ENCODE results near the gene MAGI2. TPM values are rescaled to one million over a fixed set of nuclear protein-coding genes. Genes with fewer than 3 reads are reported as not detected.

MAGI2 gene
- total RNA-seq, 1 experiment from 2014 or later: 0.25 TPM

- H3K27me3 Mint-ChIP-seq (ENCODE audit: insufficient read depth, unreplicated experiment): no peaks in the 10 kb centered on the region
- CTCF ChIA-PET: no interaction called here
Observed at GRCh38 chr7:78620920-78621319, 832.5 kb downstream of the MAGI2 start.

GRCh38 chr7:78616539-78616938 lies 836.9 kb downstream of the MAGI2 start:
- no peak overlapping the region for H3K4me3 Mint-ChIP-seq (ENCODE audit: unreplicated experiment)
- no peaks in the 10 kb centered on the region for H3K9me3 Mint-ChIP-seq (ENCODE audit: unreplicated experiment)
- no peaks in the 10 kb centered on the region for H3K27me3 Mint-ChIP-seq (ENCODE audit: insufficient read depth, unreplicated experiment)
- Histone ChIP-seq H3K4me3 (ENCODE audit: low read depth, low read length) (no peak overlapping the region), H3K36me3 (ENCODE audit: control insufficient read depth, insufficient read depth, low read length) (no peaks in the 10 kb centered on the region), H3K4me1 (no peaks in the 10 kb centered on the region), H3K9me3 (no peaks in the 10 kb centered on the region), H3K27me3 (replicated peaks; ENCODE audit: control insufficient read depth, insufficient read depth, low read length) (no peaks in the 10 kb centered on the region)
- BruUV-seq (replicated peaks): no TSS peak
- ChIA-PET POLR2A (no interaction called here), CTCF (no interaction called here)
- no peaks in the 10 kb centered on the region for H3K4me1 Mint-ChIP-seq (ENCODE audit: low read depth, unreplicated experiment)
- intact Hi-C loops (cut with micrococcal nuclease; ENCODE audit: unreplicated experiment): no loop called here
- H3K27ac Mint-ChIP-seq (ENCODE audit: unreplicated experiment): no peak overlapping the region
- no peak for TF ChIP-seq CTCF (IDR thresholded peaks at IDR 0.05; ENCODE audit: insufficient read depth in 1 of 2, low read depth in 1 of 2, low read length in 1 of 2, severe bottlenecking in 1 of 2, unreplicated experiment in 1 of 2)
- H3K36me3 Mint-ChIP-seq (ENCODE audit: insufficient read depth, unreplicated experiment): no peaks in the 10 kb centered on the region
- no peak for DNase-seq

More at GRCh38 chr7:78620920-78621319, 832.5 kb downstream of the MAGI2 start:
- BruUV-seq (replicated peaks): no TSS peak
- Mint-ChIP-seq H3K27ac (ENCODE audit: unreplicated experiment) (no peak overlapping the region), H3K36me3 (ENCODE audit: insufficient read depth, unreplicated experiment) (no peaks in the 10 kb centered on the region), H3K4me3 (ENCODE audit: unreplicated experiment) (no peak overlapping the region), H3K9me3 (ENCODE audit: unreplicated experiment) (no peaks in the 10 kb centered on the region), H3K4me1 (ENCODE audit: low read depth, unreplicated experiment) (no peaks in the 10 kb centered on the region)
- intact Hi-C loops (cut with micrococcal nuclease; ENCODE audit: unreplicated experiment): no loop called here
- peak in 1 of 2 experiments; percentile 47 for DNase-seq
- POLR2A ChIA-PET: no interaction called here
- Histone ChIP-seq H3K27me3 (replicated peaks; ENCODE audit: control insufficient read depth, insufficient read depth, low read length) (no peaks in the 10 kb centered on the region), H3K36me3 (ENCODE audit: control insufficient read depth, insufficient read depth, low read length) (no peaks in the 10 kb centered on the region), H3K4me1 (no peaks in the 10 kb centered on the region), H3K4me3 (ENCODE audit: low read depth, low read length) (no peak overlapping the region), H3K9me3 (no peaks in the 10 kb centered on the region)
- no peak for TF ChIP-seq CTCF (IDR thresholded peaks at IDR 0.05; ENCODE audit: insufficient read depth in 1 of 2, low read depth in 1 of 2, low read length in 1 of 2, severe bottlenecking in 1 of 2, unreplicated experiment in 1 of 2)

- no peak for TF ChIP-seq CTCF (IDR thresholded peaks at IDR 0.05; ENCODE audit: insufficient read depth in 1 of 2, low read depth in 1 of 2, low read length in 1 of 2, severe bottlenecking in 1 of 2, unreplicated experiment in 1 of 2)
- no peaks in the 10 kb centered on the region for H3K36me3 ChIP-seq (ENCODE audit: control insufficient read depth, insufficient read depth, low read length)
Observed at GRCh38 chr7:78609281-78609680, 844.2 kb downstream of the MAGI2 start.

More at GRCh38 chr7:78609281-78609680, 844.2 kb downstream of the MAGI2 start:
- no peaks in the 10 kb centered on the region for H3K9me3 Mint-ChIP-seq (ENCODE audit: unreplicated experiment)
- POLR2A ChIA-PET: no interaction called here
- no peak overlapping the region for H3K4me3 ChIP-seq (ENCODE audit: low read depth, low read length)
- H3K27me3 ChIP-seq (replicated peaks; ENCODE audit: control insufficient read depth, insufficient read depth, low read length): no peaks in the 10 kb centered on the region
- H3K36me3 Mint-ChIP-seq (ENCODE audit: insufficient read depth, unreplicated experiment): no peaks in the 10 kb centered on the region
- H3K27ac Mint-ChIP-seq (ENCODE audit: unreplicated experiment): no peak overlapping the region
- H3K4me1 Mint-ChIP-seq (ENCODE audit: low read depth, unreplicated experiment): no peaks in the 10 kb centered on the region
- no peak overlapping the region for H3K4me3 Mint-ChIP-seq (ENCODE audit: unreplicated experiment)
- no peaks in the 10 kb centered on the region for H3K27me3 Mint-ChIP-seq (ENCODE audit: insufficient read depth, unreplicated experiment)
- intact Hi-C loops (cut with micrococcal nuclease; ENCODE audit: unreplicated experiment): loop anchor here (5.0 kb wide), 2 partner anchors 173 to 568 kb away; no protein-coding TSS in a partner anchor
- no TSS peak for BruUV-seq (replicated peaks)
- no peaks in the 10 kb centered on the region for H3K9me3 ChIP-seq
- H3K4me1 ChIP-seq: no peaks in the 10 kb centered on the region
- CTCF ChIA-PET: no interaction called here
- no peak for DNase-seq
